Measurements from ENCODE around the gene MUL1.

Gene MUL1

DNA sequence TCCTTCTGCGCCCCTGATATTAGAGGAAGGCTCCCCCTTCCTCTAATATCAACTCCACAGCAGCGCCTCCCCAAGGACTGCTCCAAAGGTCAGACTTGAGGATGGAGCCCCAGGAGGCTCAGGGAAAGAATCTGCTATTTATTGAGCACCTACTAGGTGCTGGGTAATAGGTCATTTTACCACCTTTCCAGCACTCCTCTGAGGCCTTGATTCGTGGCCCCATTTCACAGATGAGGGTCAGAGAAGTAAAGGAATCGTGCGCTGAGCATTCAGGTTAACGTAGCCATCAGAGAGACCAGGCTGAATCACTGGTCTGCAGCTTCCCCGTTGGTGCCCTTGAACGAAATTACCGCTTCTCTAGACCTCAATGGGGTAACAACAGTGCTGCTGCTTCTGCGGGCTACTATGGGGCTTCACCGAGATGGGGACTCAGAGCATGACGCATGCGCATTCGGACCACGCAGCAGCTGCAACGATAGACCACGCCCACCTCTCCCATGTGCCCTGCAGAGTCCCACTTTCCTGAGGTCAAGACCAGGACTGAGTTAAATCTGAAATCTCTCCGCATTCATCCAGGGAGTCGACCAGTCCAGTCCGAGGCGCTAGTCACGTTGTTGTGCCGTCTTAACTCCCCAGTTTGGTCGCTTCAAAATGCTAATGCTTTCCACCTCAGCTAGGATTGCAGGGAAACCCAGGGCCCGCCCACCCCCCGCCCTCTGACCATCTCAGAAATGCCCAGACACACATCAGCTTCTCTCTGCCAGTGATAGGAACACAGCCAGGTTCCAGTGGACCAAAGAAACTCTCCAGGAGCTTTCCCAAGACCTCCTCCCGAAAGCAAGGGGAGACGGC, 34.9 kb downstream of the MUL1 start:
- peaks cover 25 to 48% (median 41%) of the 10 kb centered on the region in 5 donors for H3K27me3 ChIP-seq (ENCODE audit: control insufficient read depth in 5 of 5, insufficient read depth in 4 of 5, low read length in 5 of 5)
- peaks cover 0 to 15% (median 9%) of the 10 kb centered on the region in 5 donors for H3K4me1 ChIP-seq (ENCODE audit: control insufficient read depth in 5 of 5, insufficient read depth in 5 of 5, low read length in 5 of 5)
- H3K9me3 ChIP-seq (ENCODE audit: control insufficient read depth in 5 of 5, low read length in 5 of 5), result no peaks in the 10 kb centered on the region
- H3K9ac ChIP-seq (ENCODE audit: low read length in 5 of 5), result no peak overlapping the region
- H3K36me3 ChIP-seq (ENCODE audit: control insufficient read depth in 5 of 5, insufficient read depth in 5 of 5, low read length in 5 of 5), result no peaks in the 10 kb centered on the region
- peak overlapping the region in 1 of 5 donors; percentile 11 for H3K4me3 ChIP-seq (ENCODE audit: low read depth in 1 of 5, low read length in 5 of 5)
- no peak overlapping the region for H3K27ac ChIP-seq (ENCODE audit: low read depth, low read length)

- H3K27me3 ChIP-seq (ENCODE audit: control insufficient read depth in 5 of 5, insufficient read depth in 4 of 5, low read length in 5 of 5), result peaks cover 22 to 47% (median 38%) of the 10 kb centered on the region in 5 donors
- no peak overlapping the region for H3K27ac ChIP-seq (ENCODE audit: low read depth, low read length)
- H3K4me3 ChIP-seq (ENCODE audit: low read depth in 1 of 5, low read length in 5 of 5), result no peak overlapping the region
- no peaks in the 10 kb centered on the region for H3K36me3 ChIP-seq (ENCODE audit: control insufficient read depth in 5 of 5, insufficient read depth in 5 of 5, low read length in 5 of 5)
- H3K9ac ChIP-seq (ENCODE audit: low read length in 5 of 5), result no peak overlapping the region
- H3K4me1 ChIP-seq (ENCODE audit: control insufficient read depth in 5 of 5, insufficient read depth in 5 of 5, low read length in 5 of 5), result peaks cover 0 to 13% (median 9%) of the 10 kb centered on the region in 5 donors
- no peaks in the 10 kb centered on the region for H3K9me3 ChIP-seq (ENCODE audit: control insufficient read depth in 5 of 5, low read length in 5 of 5)
These were observed 35.8 kb downstream of the MUL1 start for GRCh38 chr1:20472121-20472520.

- Histone ChIP-seq H3K27me3 (ENCODE audit: control insufficient read depth in 5 of 5, insufficient read depth in 4 of 5, low read length in 5 of 5) (peaks cover 11 to 40% (median 29%) of the 10 kb centered on the region in 5 donors), H3K4me1 (ENCODE audit: control insufficient read depth in 5 of 5, insufficient read depth in 5 of 5, low read length in 5 of 5) (peaks cover 0 to 4% (median 3%) of the 10 kb centered on the region in 5 donors), H3K27ac (ENCODE audit: low read depth, low read length) (no peak overlapping the region), H3K9me3 (ENCODE audit: control insufficient read depth in 5 of 5, low read length in 5 of 5) (no peaks in the 10 kb centered on the region), H3K4me3 (ENCODE audit: low read depth in 1 of 5, low read length in 5 of 5) (no peak overlapping the region), H3K9ac (ENCODE audit: low read length in 5 of 5) (no peak overlapping the region), H3K36me3 (ENCODE audit: control insufficient read depth in 5 of 5, insufficient read depth in 5 of 5, low read length in 5 of 5) (no peaks in the 10 kb centered on the region)
These were observed 37.8 kb downstream of the MUL1 start for GRCh38 chr1:20470194-20470593.

DNA sequence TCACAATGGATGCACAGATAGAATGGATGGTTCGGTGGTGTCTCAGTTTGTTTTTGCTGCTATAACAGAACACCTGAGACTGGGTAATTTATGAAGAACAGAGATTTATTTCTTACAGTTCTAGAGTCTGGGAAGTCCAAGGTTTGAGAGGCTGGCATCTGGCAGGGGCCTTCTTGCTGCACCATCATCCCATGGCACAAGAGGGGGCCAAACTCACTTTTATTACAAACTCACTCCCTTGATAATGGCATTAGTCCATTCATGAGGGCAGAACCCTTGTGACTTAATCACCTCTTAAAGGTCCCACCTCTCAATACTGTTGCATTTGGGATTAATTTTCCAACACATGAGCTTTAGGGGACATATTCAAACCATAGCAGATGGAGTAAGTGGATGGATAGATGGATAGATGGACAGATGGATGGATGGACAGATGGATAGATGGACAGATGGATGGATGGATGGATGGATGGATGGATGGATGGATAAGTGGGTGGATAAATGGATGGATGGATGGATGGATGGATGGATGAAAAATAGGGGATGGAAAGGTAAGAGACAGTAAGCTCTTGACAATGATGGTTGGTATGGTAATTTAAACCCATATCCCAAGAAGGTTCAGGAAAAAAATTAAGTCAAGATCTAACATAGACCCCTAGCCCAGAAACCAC, 38.4 kb downstream of the MUL1 start:
- Histone ChIP-seq H3K9ac (ENCODE audit: low read length in 5 of 5) (no peak overlapping the region), H3K4me1 (ENCODE audit: control insufficient read depth in 5 of 5, insufficient read depth in 5 of 5, low read length in 5 of 5) (peaks cover 0 to 4% (median 3%) of the 10 kb centered on the region in 5 donors), H3K4me3 (ENCODE audit: low read depth in 1 of 5, low read length in 5 of 5) (no peak overlapping the region), H3K9me3 (ENCODE audit: control insufficient read depth in 5 of 5, low read length in 5 of 5) (no peaks in the 10 kb centered on the region), H3K27me3 (ENCODE audit: control insufficient read depth in 5 of 5, insufficient read depth in 4 of 5, low read length in 5 of 5) (peaks cover 13 to 40% (median 28%) of the 10 kb centered on the region in 5 donors), H3K36me3 (ENCODE audit: control insufficient read depth in 5 of 5, insufficient read depth in 5 of 5, low read length in 5 of 5) (no peaks in the 10 kb centered on the region), H3K27ac (ENCODE audit: low read depth, low read length) (no peak overlapping the region)

GRCh38 chr1:20466273-20466672, 41.7 kb downstream of the MUL1 start:
- Histone ChIP-seq H3K9ac (ENCODE audit: low read length in 5 of 5) (no peak overlapping the region), H3K36me3 (ENCODE audit: control insufficient read depth in 5 of 5, insufficient read depth in 5 of 5, low read length in 5 of 5) (no peaks in the 10 kb centered on the region), H3K27ac (ENCODE audit: low read depth, low read length) (no peak overlapping the region), H3K4me3 (ENCODE audit: low read depth in 1 of 5, low read length in 5 of 5) (no peak overlapping the region), H3K9me3 (ENCODE audit: control insufficient read depth in 5 of 5, low read length in 5 of 5) (peaks cover 0 to 5% (median 0%) of the 10 kb centered on the region in 5 donors), H3K4me1 (ENCODE audit: control insufficient read depth in 5 of 5, insufficient read depth in 5 of 5, low read length in 5 of 5) (no peaks in the 10 kb centered on the region), H3K27me3 (ENCODE audit: control insufficient read depth in 5 of 5, insufficient read depth in 4 of 5, low read length in 5 of 5) (peaks cover 7 to 29% (median 19%) of the 10 kb centered on the region in 5 donors)

- no peak overlapping the region for H3K4me3 ChIP-seq (ENCODE audit: low read depth in 1 of 5, low read length in 5 of 5)
- no peaks in the 10 kb centered on the region for H3K4me1 ChIP-seq (ENCODE audit: control insufficient read depth in 5 of 5, insufficient read depth in 5 of 5, low read length in 5 of 5)
- no peaks in the 10 kb centered on the region for H3K36me3 ChIP-seq (ENCODE audit: control insufficient read depth in 5 of 5, insufficient read depth in 5 of 5, low read length in 5 of 5)
- peaks cover 0 to 5% (median 0%) of the 10 kb centered on the region in 5 donors for H3K9me3 ChIP-seq (ENCODE audit: control insufficient read depth in 5 of 5, low read length in 5 of 5)
- peaks cover 7 to 29% (median 19%) of the 10 kb centered on the region in 5 donors for H3K27me3 ChIP-seq (ENCODE audit: control insufficient read depth in 5 of 5, insufficient read depth in 4 of 5, low read length in 5 of 5)
- H3K9ac ChIP-seq (ENCODE audit: low read length in 5 of 5), result no peak overlapping the region
- H3K27ac ChIP-seq (ENCODE audit: low read depth, low read length), result no peak overlapping the region
These were observed 42.8 kb downstream of the MUL1 start for GRCh38 chr1:20465187-20465586.

- peaks cover 0 to 5% (median 0%) of the 10 kb centered on the region in 5 donors for H3K9me3 ChIP-seq (ENCODE audit: control insufficient read depth in 5 of 5, low read length in 5 of 5)
- no peaks in the 10 kb centered on the region for H3K36me3 ChIP-seq (ENCODE audit: control insufficient read depth in 5 of 5, insufficient read depth in 5 of 5, low read length in 5 of 5)
- H3K27ac ChIP-seq (ENCODE audit: low read depth, low read length), result no peak overlapping the region
- H3K27me3 ChIP-seq (ENCODE audit: control insufficient read depth in 5 of 5, insufficient read depth in 4 of 5, low read length in 5 of 5), result peaks cover 7 to 29% (median 19%) of the 10 kb centered on the region in 5 donors
- no peak overlapping the region for H3K9ac ChIP-seq (ENCODE audit: low read length in 5 of 5)
- no peaks in the 10 kb centered on the region for H3K4me1 ChIP-seq (ENCODE audit: control insufficient read depth in 5 of 5, insufficient read depth in 5 of 5, low read length in 5 of 5)
- no peak overlapping the region for H3K4me3 ChIP-seq (ENCODE audit: low read depth in 1 of 5, low read length in 5 of 5)
These were observed 44.4 kb downstream of the MUL1 start for GRCh38 chr1:20463502-20463901.

GRCh38 chr1:20462397-20462796, 45.6 kb downstream of the MUL1 start:
- H3K36me3 ChIP-seq (ENCODE audit: control insufficient read depth in 5 of 5, insufficient read depth in 5 of 5, low read length in 5 of 5), result no peaks in the 10 kb centered on the region
- H3K9me3 ChIP-seq (ENCODE audit: control insufficient read depth in 5 of 5, low read length in 5 of 5), result peaks cover 0 to 5% (median 0%) of the 10 kb centered on the region in 5 donors
- H3K27me3 ChIP-seq (ENCODE audit: control insufficient read depth in 5 of 5, insufficient read depth in 4 of 5, low read length in 5 of 5), result peaks cover 4 to 21% (median 15%) of the 10 kb centered on the region in 5 donors
- no peaks in the 10 kb centered on the region for H3K4me1 ChIP-seq (ENCODE audit: control insufficient read depth in 5 of 5, insufficient read depth in 5 of 5, low read length in 5 of 5)
- no peak overlapping the region for H3K27ac ChIP-seq (ENCODE audit: low read depth, low read length)
- H3K9ac ChIP-seq (ENCODE audit: low read length in 5 of 5), result no peak overlapping the region
- H3K4me3 ChIP-seq (ENCODE audit: low read depth in 1 of 5, low read length in 5 of 5), result no peak overlapping the region

GRCh38 chr1:20458717-20459116, 49.2 kb downstream of the MUL1 start:
- Histone ChIP-seq H3K4me1 (ENCODE audit: control insufficient read depth in 5 of 5, insufficient read depth in 5 of 5, low read length in 5 of 5) (no peaks in the 10 kb centered on the region), H3K9me3 (ENCODE audit: control insufficient read depth in 5 of 5, low read length in 5 of 5) (peaks cover 0 to 5% (median 0%) of the 10 kb centered on the region in 5 donors), H3K9ac (ENCODE audit: low read length in 5 of 5) (no peak overlapping the region), H3K36me3 (ENCODE audit: control insufficient read depth in 5 of 5, insufficient read depth in 5 of 5, low read length in 5 of 5) (no peaks in the 10 kb centered on the region), H3K27ac (ENCODE audit: low read depth, low read length) (no peak overlapping the region), H3K27me3 (ENCODE audit: control insufficient read depth in 5 of 5, insufficient read depth in 4 of 5, low read length in 5 of 5) (peaks cover 0 to 12% (median 4%) of the 10 kb centered on the region in 5 donors), H3K4me3 (ENCODE audit: low read depth in 1 of 5, low read length in 5 of 5) (no peak overlapping the region)

DNA sequence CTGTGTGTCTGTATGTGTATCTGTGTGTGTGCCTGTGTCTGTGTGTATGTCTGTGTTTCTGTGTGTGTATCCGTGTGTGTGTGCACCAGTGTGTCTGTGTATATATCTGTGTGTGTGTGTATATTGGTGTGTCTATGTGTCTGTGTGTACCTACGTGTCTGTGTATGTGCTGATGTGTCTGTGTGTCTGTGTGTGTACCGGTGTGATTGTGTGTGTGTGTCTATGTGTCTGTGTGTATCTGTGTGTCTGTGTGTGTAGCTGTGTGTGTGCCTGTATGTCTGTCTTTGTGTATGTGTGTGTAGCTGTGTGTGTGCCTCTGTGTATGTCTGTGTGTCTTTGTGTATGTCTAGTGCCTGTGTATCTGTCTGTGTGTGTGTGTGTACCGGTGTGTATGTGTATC, 53.9 kb downstream of the MUL1 start:
- Histone ChIP-seq H3K9ac (ENCODE audit: low read length in 5 of 5) (no peak overlapping the region), H3K27me3 (ENCODE audit: control insufficient read depth in 5 of 5, insufficient read depth in 4 of 5, low read length in 5 of 5) (peaks cover 0 to 16% (median 4%) of the 10 kb centered on the region in 5 donors), H3K4me3 (ENCODE audit: low read depth in 1 of 5, low read length in 5 of 5) (no peak overlapping the region), H3K36me3 (ENCODE audit: control insufficient read depth in 5 of 5, insufficient read depth in 5 of 5, low read length in 5 of 5) (no peaks in the 10 kb centered on the region), H3K27ac (ENCODE audit: low read depth, low read length) (no peak overlapping the region), H3K4me1 (ENCODE audit: control insufficient read depth in 5 of 5, insufficient read depth in 5 of 5, low read length in 5 of 5) (no peaks in the 10 kb centered on the region), H3K9me3 (ENCODE audit: control insufficient read depth in 5 of 5, low read length in 5 of 5) (no peaks in the 10 kb centered on the region)

All from subcutaneous abdominal adipose tissue (tissue), 5 donors.